ENCODE measurements around the gene OBSCN. TPM values are rescaled to one million over a fixed set of nuclear protein-coding genes. Genes with fewer than 3 reads are reported as not detected.

OBSCN gene
- total and polyA plus RNA-seq, 10 of the 15 experiments (the other 5 are each of a cell fraction or from before 2014, with no cell fraction given), result 0.01 to 0.36 (median 0.08) TPM; not detected in 2

DNA sequence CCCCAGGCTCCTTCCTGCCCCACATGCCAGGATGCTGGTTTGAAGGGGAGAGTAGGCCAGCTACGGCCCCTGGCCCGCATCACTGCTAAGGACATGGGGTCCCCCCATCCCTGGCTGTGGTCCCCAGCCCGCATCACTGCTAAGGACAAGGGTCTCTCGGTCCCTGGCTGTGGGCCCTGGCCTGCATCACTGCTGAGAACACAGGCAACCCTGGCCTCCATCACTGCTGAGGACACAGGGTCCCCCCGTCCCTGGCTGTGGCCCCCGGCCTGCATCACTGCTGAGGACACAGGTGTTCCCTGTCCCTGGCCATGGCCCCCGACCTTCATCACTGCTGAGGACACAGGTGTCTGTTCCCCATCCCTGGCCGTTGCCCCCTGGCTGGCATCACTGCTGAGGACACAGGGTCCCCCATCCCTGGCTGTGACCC is 448 bp upstream of the OBSCN start:
- SMC1A ChIA-PET (ENCODE audit: uncharacterized antibody, unreplicated experiment), result no interaction called here
- H4K20me1 ChIP-seq (ENCODE audit: control insufficient read depth, insufficient read depth), result no peaks in the 10 kb centered on the region

More for the DNA sequence above, 448 bp upstream of the OBSCN start:
- intact Hi-C loops (cut with micrococcal nuclease; ENCODE audit: unreplicated experiment), result no loop called here
- 42% methylated on average over 8 of the region's 8 CpGs for WGBS (ENCODE audit: insufficient coverage, insufficient replicate concordance, low lambda C conversion rate, missing lambda C conversion rate)
- H3K9ac ChIP-seq (ENCODE audit: control insufficient read depth, insufficient read depth, low read length), result no peak overlapping the region
- no peak overlapping the region for H3K4me2 ChIP-seq (ENCODE audit: control insufficient read depth, insufficient read depth)
- DNase-seq (ENCODE audit: low read depth, low spot score), result no peak
- no peak for ATAC-seq
- POLR2A ChIA-PET, result no interaction called here
- H3K9me3 ChIP-seq (replicated peaks; ENCODE audit: control insufficient read depth, insufficient read depth, low read length), result no peaks in the 10 kb centered on the region; the same call in 2 of the 3 replicates
- CTCF ChIA-PET, result interaction anchor here (1.0 kb wide), 1 partner anchor 28 kb away, joined by 3 read pairs; no protein-coding TSS in a partner anchor
- no peak overlapping the region for H2AFZ ChIP-seq (ENCODE audit: control insufficient read depth, low read depth, low read length)
- H3K4me1 ChIP-seq (ENCODE audit: control insufficient read depth, insufficient read depth, low read length), result no peaks in the 10 kb centered on the region
- H3K27ac ChIP-seq (ENCODE audit: control insufficient read depth, insufficient read depth), result no peak overlapping the region
- no peaks in the 10 kb centered on the region for H3K36me3 ChIP-seq (ENCODE audit: control insufficient read depth in 2 of 2, insufficient read depth in 2 of 2, low read length in 1 of 2)
- FAIRE-seq, result no peak
- no peak overlapping the region for H3K4me3 ChIP-seq
- H3K79me2 ChIP-seq (ENCODE audit: control insufficient read depth, insufficient read depth, low read length), result no peaks in the 10 kb centered on the region
- H3K27me3 ChIP-seq (replicated peaks in 1 of 2; ENCODE audit: control insufficient read depth in 2 of 2, insufficient read depth in 2 of 2, low read length in 1 of 2), result no peaks in the 10 kb centered on the region; a peak in 2 of 4 replicates
- no TSS peak for BruUV-seq (replicated peaks)
- TF ChIP-seq BCL11A (IDR thresholded peaks at IDR 0.05; ENCODE audit: low read depth, low read length) (no peak), NFYA (IDR thresholded peaks at IDR 0.05; ENCODE audit: borderline replicate concordance, low read depth, low read length) (no peak), FOXM1 (IDR thresholded peaks at IDR 0.05; ENCODE audit: low read depth, low read length) (no peak), WRNIP1 (IDR thresholded peaks at IDR 0.05; ENCODE audit: borderline replicate concordance, low read depth, low read length) (no peak), KDM1A (IDR thresholded peaks at IDR 0.05; ENCODE audit: borderline replicate concordance) (no peak), NR2C1 (IDR thresholded peaks at IDR 0.05) (no peak), ZNF274 (IDR thresholded peaks at IDR 0.05; ENCODE audit: insufficient read depth, insufficient read length) (no peak), BCL3 (IDR thresholded peaks at IDR 0.05; ENCODE audit: borderline replicate concordance, insufficient read depth, low read depth, low read length, poor library complexity, severe bottlenecking) (no peak), E4F1 (IDR thresholded peaks at IDR 0.05; ENCODE audit: borderline replicate concordance, partially characterized antibody) (no peak), ATF7 (IDR thresholded peaks at IDR 0.05; ENCODE audit: low read depth) (no peak), ZBED1 (IDR thresholded peaks at IDR 0.05; ENCODE audit: borderline replicate concordance) (no peak), SMAD1 (IDR thresholded peaks at IDR 0.05; ENCODE audit: low read depth, partially characterized antibody) (no peak), POLR2A (IDR thresholded peaks at IDR 0.05; ENCODE audit: low read depth, low read length) (no peak), LARP7 (IDR thresholded peaks at IDR 0.05) (no peak)
- TF ChIP-seq, protein P1, sequence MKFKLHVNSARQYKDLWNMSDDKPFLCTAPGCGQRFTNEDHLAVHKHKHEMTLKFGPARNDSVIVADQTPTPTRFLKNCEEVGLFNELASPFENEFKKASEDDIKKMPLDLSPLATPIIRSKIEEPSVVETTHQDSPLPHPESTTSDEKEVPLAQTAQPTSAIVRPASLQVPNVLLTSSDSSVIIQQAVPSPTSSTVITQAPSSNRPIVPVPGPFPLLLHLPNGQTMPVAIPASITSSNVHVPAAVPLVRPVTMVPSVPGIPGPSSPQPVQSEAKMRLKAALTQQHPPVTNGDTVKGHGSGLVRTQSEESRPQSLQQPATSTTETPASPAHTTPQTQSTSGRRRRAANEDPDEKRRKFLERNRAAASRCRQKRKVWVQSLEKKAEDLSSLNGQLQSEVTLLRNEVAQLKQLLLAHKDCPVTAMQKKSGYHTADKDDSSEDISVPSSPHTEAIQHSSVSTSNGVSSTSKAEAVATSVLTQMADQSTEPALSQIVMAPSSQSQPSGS (IDR thresholded peaks at IDR 0.05; ENCODE audit: low read length), result no peak
- TF ChIP-seq, protein P2, sequence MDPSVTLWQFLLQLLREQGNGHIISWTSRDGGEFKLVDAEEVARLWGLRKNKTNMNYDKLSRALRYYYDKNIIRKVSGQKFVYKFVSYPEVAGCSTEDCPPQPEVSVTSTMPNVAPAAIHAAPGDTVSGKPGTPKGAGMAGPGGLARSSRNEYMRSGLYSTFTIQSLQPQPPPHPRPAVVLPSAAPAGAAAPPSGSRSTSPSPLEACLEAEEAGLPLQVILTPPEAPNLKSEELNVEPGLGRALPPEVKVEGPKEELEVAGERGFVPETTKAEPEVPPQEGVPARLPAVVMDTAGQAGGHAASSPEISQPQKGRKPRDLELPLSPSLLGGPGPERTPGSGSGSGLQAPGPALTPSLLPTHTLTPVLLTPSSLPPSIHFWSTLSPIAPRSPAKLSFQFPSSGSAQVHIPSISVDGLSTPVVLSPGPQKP (IDR thresholded peaks at IDR 0.05; ENCODE audit: low read depth, low read length), result no peak
- RAD21 ChIA-PET (ENCODE audit: unreplicated experiment), result no interaction called here
- in situ Hi-C loops (cut with MboI), result no loop called here
